ENCODE results near the gene TMCO1.
"Not testable (repeated sequence)": the region's sequence is repeated elsewhere in the genome, so short reads cannot be mapped to it uniquely, and the experiment has no call there.

DNA sequence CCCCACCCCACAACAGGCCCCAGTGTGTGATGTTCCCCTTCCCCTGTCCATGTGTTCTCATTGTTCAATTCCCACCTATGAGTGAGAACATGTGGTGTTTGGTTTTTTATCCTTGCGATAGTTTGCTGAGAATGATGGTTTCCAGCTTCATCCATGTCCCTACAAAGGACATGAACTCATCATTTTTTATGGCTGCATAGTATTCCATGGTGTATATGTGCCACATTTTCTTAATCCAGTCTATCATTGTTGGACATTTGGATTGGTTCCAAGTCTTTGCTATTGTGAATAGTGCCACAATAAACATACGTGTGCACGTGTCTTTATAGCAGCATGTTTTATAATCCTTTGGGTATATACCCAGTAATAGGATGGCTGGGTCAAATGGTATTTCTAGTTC lies 9.5 kb upstream of the TMCO1 start:
- TF ChIP-seq YY1 (IDR thresholded peaks at IDR 0.05; ENCODE audit: insufficient read depth, insufficient read length); ZNF274 (IDR thresholded peaks at IDR 0.05; ENCODE audit: low read depth, low read length): not testable (repeated sequence)
